A549 (cell line): ENCODE results near the gene PLXDC1. TPM values are rescaled to one million over a fixed set of nuclear protein-coding genes. Genes with fewer than 3 reads are reported as not detected.

Experiments
- ATAC-seq, 2 experiments: fragments of 200-7000 bp in 1 of 2; fragments of >200 bp in 1 of 2; cut with Nextera tagmentation in 1 of 2; cut with Tn5 transposase in 1 of 2; 3 replicates each; pipeline versions ENCODE4 v1.8.0 to v1.9.1; 2018 to 2020; ENCODE audit warnings: mild to moderate bottlenecking in 1 of 2, moderate library complexity in 1 of 2
- CTCF ChIA-PET: fragments of 300-600 bp; sonication (Branson Sonifier 250); formaldehyde crosslinking; extraction: SDS; loops from one replicate; lab custom pipeline; 2021; ENCODE audit warnings: antibody characterized with exemption, inconsistent platforms; lab: Yijun Ruan, JAX
- POLR2A ChIA-PET: fragments of 350-600 bp; formaldehyde crosslinking; extraction: SDS; loops from one replicate; lab custom pipeline; 2021; ENCODE audit warnings: antibody characterized with exemption, inconsistent platforms; lab: Yijun Ruan, JAX
- DNase-seq, 2 experiments: peaks; one replicate each; pipeline versions ENCODE4 v3.0.0 to v3.0.0-alpha.2; 2011 to 2016; ENCODE audit warnings: low read depth in 1 of 2, low spot score in 1 of 2
- FAIRE-seq: peaks from 2 replicates; lab custom pipeline; 2011; peaks lifted over from hg19 to GRCh38; lab: Jason Lieb, UNC
- H3K27ac ChIP-seq, 2 experiments: fragments of >200 bp; sonication (Bioruptor Twin); formaldehyde crosslinking; 3 replicates each; pipeline ENCODE4 v1.5.1; 2016 to 2017
- H3K4me1 ChIP-seq: fragments of >200 bp; sonication (Bioruptor Twin); formaldehyde crosslinking; 3 replicates; pipeline ENCODE4 v1.6.1; 2016
- H3K4me2 ChIP-seq: fragments of >200 bp; sonication (Bioruptor Twin); formaldehyde crosslinking; 3 replicates; pipeline ENCODE4 v1.6.1; 2016
- H3K4me3 ChIP-seq: fragments of >200 bp; sonication (Bioruptor Twin); formaldehyde crosslinking; 3 replicates; pipeline ENCODE4 v1.5.1; 2016
- H3K9me3 ChIP-seq: fragments of >200 bp; sonication (Bioruptor Twin); formaldehyde crosslinking; 3 replicates; pipeline ENCODE4 v1.6.1; 2016
- ATOH8 ChIP-seq: fragments of 250-450 bp; sonication (Bioruptor Pico); IDR thresholded peaks from 2 replicates; pipeline ENCODE4 v1.5.0; 2020; ENCODE audit warnings: low read depth, mild to moderate bottlenecking, moderate library complexity
- BHLHE40 ChIP-seq: IDR thresholded peaks from 2 replicates; pipeline ENCODE4 v1.6.1; 2012; ENCODE audit warnings: low read depth, low read length, inconsistent platforms
- CEBPB ChIP-seq, 2 experiments: fragments of >200 bp in 1 of 2; sonication (Bioruptor Twin) in 1 of 2; formaldehyde crosslinking in 1 of 2; IDR thresholded peaks; 2 replicates each; pipeline ENCODE4 v1.6.1; 2012 to 2016
- CTCF ChIP-seq: fragments of >200 bp; sonication (Bioruptor Twin); formaldehyde crosslinking; IDR thresholded peaks from 3 replicates; pipeline ENCODE4 v1.5.1; 2016
- EHMT2 ChIP-seq: fragments of 200-600 bp; sonication (generic); IDR thresholded peaks from 2 replicates; pipeline ENCODE4 v1.6.1; 2016; ENCODE audit warnings: antibody characterized with exemption, low read depth, mild to moderate bottlenecking, moderate library complexity
- ELK1 ChIP-seq: fragments of 150-350 bp; IDR thresholded peaks from 2 replicates; pipeline ENCODE4 v1.6.1; 2014; ENCODE audit warnings: low read depth, mild to moderate bottlenecking, low read length
- EP300 ChIP-seq, 2 experiments: fragments of >200 bp; sonication (Bioruptor Twin); formaldehyde crosslinking; IDR thresholded peaks; 2 replicates in 1 of 2; 3 replicates in 1 of 2; pipeline ENCODE4 v1.6.1; 2016 to 2017
- HMGXB4 ChIP-seq: fragments of 250-450 bp; sonication (Bioruptor Pico); IDR thresholded peaks from 2 replicates; pipeline ENCODE4 v1.5.0; 2021; ENCODE audit warnings: mild to moderate bottlenecking, moderate library complexity, borderline replicate concordance
- KDM1A ChIP-seq: fragments of 200-600 bp; sonication (generic); IDR thresholded peaks from 2 replicates; pipeline ENCODE4 v1.6.1; 2016; ENCODE audit warnings: low read depth, mild to moderate bottlenecking
- MAFK ChIP-seq: fragments of 450-650 bp; IDR thresholded peaks from 2 replicates; pipeline ENCODE4 v1.6.1; 2014; ENCODE audit not compliant: partially characterized antibody
- MYC ChIP-seq: IDR thresholded peaks from 2 replicates; pipeline ENCODE4 v1.6.1; 2012; ENCODE audit warnings: mild to moderate bottlenecking, inconsistent platforms, low read length, improper control_type of control experiment, borderline replicate concordance
- PBX3 ChIP-seq: IDR thresholded peaks from 2 replicates; pipeline ENCODE4 v1.6.1; 2012
- PHF8 ChIP-seq: fragments of 200-600 bp; sonication (generic); IDR thresholded peaks from 2 replicates; pipeline ENCODE4 v1.6.1; 2016; ENCODE audit warnings: low read depth, mild to moderate bottlenecking, antibody characterized with exemption, moderate library complexity, borderline replicate concordance
- POLR2AphosphoS2 ChIP-seq: conservative IDR thresholded peaks from 2 replicates; pipeline ENCODE4 v1.6.1; 2012; ENCODE audit warnings: low read length, improper control_type of control experiment, inconsistent platforms
- REST ChIP-seq: fragments of 200-600 bp; sonication (generic); IDR thresholded peaks from 2 replicates; pipeline ENCODE4 v1.6.1; 2016; ENCODE audit warnings: antibody characterized with exemption, mild to moderate bottlenecking, moderate library complexity
- RFX5 ChIP-seq: fragments of 450-650 bp; IDR thresholded peaks from 2 replicates; pipeline ENCODE4 v1.7.1; 2014; ENCODE audit warnings: antibody characterized with exemption, mild to moderate bottlenecking, moderate library complexity
- SMC3 ChIP-seq: fragments of >200 bp; sonication (Bioruptor Twin); formaldehyde crosslinking; IDR thresholded peaks from 3 replicates; pipeline ENCODE4 v1.6.1; 2018; ENCODE audit warnings: inconsistent platforms
- SREBF2 ChIP-seq: fragments of 450-650 bp; IDR thresholded peaks from 2 replicates; pipeline ENCODE4 v1.6.1; 2014; ENCODE audit warnings: mild to moderate bottlenecking, moderate library complexity
- TP53 ChIP-seq: fragments of 250-450 bp; sonication (Bioruptor Pico); IDR thresholded peaks from 2 replicates; pipeline ENCODE4 v1.5.0; 2021; ENCODE audit warnings: mild to moderate bottlenecking, moderate library complexity
- WGBS: methylation state at CpG from one replicate; pipeline ENCODE4 v1.1.6; 2017; ENCODE audit errors: missing lambda C conversion rate; 5-methylcytosine and 5-hydroxymethylcytosine counted together
- polyA plus RNA-seq, 4 experiments: library from polyadenylated mRNA; depleted of rRNA in 3 of 4; stranded (reverse); fragments of >200 nt; fragmentation: RNase III in 1 of 4; extraction: RNeasy Plus Mini Kit Qiagen cat#74134 plus additional on column Dnase treatment in 1 of 4; gene quantifications; 2 replicates in 3 of 4; 3 replicates in 1 of 4; pipeline ENCODE4 v1.2.3, GENCODE V29; 2011 to 2017

The PLXDC1 gene
- polyA plus RNA-seq, 2 of the 4 experiments (the other 2 are of a cell fraction), result 0.31 to 0.36 TPM

- TF ChIP-seq HMGXB4 (CRISPR knock-in tag), result no peak
- TF ChIP-seq PHF8, result no peak
- no peak for TF ChIP-seq EP300 (IDR thresholded peaks at IDR 0.05)
- no peak for TF ChIP-seq EHMT2
- TF ChIP-seq ELK1, result no peak
- TF ChIP-seq RFX5, result no peak
- TF ChIP-seq POLR2AphosphoS2, result no peak
- no peak for TF ChIP-seq CTCF
- TF ChIP-seq PBX3, result no peak
- TF ChIP-seq SMC3, result no peak
These were observed 18.7 kb upstream of the PLXDC1 start (continued) for GRCh38 chr17:39170109-39170508.

GRCh38 chr17:39169518-39169917, 18.1 kb upstream of the PLXDC1 start:
- CTCF ChIA-PET, result interaction anchor here (0.9 to 30.5 kb wide), 10 partner anchors 11 to 187 kb away, joined by 3 to 612 read pairs (median 4); partner anchors contain the start of genes ARL5C and PLXDC1
- Histone ChIP-seq H3K9me3 (no peaks in the 10 kb centered on the region), H3K4me2 (no peak overlapping the region), H3K27ac (no peak overlapping the region), H3K4me3 (no peak overlapping the region), H3K4me1 (peaks cover under 1% of the 10 kb centered on the region; the same call in 1 of the 3 replicates)
- no peak for ATAC-seq
- POLR2A ChIA-PET, result no interaction called here
- WGBS, result 76% methylated on average over 3 of the region's 3 CpGs
- FAIRE-seq, result no peak
- no peak for DNase-seq
- TF ChIP-seq RFX5 (no peak), SREBF2 (no peak), MYC (no peak), ATOH8 (CRISPR knock-in tag) (no peak), MAFK (no peak), REST (no peak), BHLHE40 (no peak), TP53 (CRISPR knock-in tag) (no peak), KDM1A (no peak), CEBPB (IDR thresholded peaks at IDR 0.05) (no peak), HMGXB4 (CRISPR knock-in tag) (no peak)
